DOHH2 (cell line): ENCODE data around the gene NOS1.
"Not testable (repeated sequence)": the region's sequence is repeated elsewhere in the genome, so short reads cannot be mapped to it uniquely, and the experiment has no call there.

Experiments used
- EZH2phosphoT487 ChIP-seq: fragments of 200-600 bp; sonication (generic); IDR thresholded peaks from 2 replicates; pipeline ENCODE4 v1.6.1; 2017; ENCODE audit warnings: borderline replicate concordance, mild to moderate bottlenecking, antibody characterized with exemption, low read length, moderate library complexity, mixed read lengths
- TF ChIP-seq, protein P1 (sequence below): fragments of 200-600 bp; sonication (generic); IDR thresholded peaks from one replicate; pipeline ENCODE4 v1.5.1; 2014; ENCODE audit warnings: antibody characterized with exemption, mild to moderate bottlenecking, low read depth, low read length; ENCODE audit not compliant: poor library complexity, severe bottlenecking

DNA sequence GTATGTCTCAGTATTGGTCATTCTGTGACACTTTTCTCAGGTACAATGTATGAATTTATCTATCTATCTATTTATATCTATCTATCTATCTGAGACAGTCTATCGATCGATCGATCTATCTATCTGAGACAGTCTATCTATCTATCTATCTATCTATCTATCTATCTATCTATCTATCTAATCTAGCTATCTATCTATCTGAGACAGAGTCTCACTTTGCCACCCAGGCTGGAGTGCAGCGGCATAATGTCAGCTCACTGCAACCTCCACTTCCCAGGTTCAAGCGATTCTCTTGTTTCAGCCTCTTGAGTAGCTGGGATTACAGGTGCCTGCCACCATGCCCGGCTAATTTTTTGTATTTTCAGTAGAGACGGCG lies 180.0 kb downstream of the NOS1 start:
- TF ChIP-seq, protein P1, sequence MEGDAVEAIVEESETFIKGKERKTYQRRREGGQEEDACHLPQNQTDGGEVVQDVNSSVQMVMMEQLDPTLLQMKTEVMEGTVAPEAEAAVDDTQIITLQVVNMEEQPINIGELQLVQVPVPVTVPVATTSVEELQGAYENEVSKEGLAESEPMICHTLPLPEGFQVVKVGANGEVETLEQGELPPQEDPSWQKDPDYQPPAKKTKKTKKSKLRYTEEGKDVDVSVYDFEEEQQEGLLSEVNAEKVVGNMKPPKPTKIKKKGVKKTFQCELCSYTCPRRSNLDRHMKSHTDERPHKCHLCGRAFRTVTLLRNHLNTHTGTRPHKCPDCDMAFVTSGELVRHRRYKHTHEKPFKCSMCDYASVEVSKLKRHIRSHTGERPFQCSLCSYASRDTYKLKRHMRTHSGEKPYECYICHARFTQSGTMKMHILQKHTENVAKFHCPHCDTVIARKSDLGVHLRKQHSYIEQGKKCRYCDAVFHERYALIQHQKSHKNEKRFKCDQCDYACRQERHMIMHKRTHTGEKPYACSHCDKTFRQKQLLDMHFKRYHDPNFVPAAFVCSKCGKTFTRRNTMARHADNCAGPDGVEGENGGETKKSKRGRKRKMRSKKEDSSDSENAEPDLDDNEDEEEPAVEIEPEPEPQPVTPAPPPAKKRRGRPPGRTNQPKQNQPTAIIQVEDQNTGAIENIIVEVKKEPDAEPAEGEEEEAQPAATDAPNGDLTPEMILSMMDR: not testable (repeated sequence)
- not testable (repeated sequence) for TF ChIP-seq EZH2phosphoT487
